ENCODE measurements around the gene NAMPT.
"Not testable (repeated sequence)": the region's sequence is repeated elsewhere in the genome, so short reads cannot be mapped to it uniquely, and the experiment has no call there.

Gene NAMPT

DNA sequence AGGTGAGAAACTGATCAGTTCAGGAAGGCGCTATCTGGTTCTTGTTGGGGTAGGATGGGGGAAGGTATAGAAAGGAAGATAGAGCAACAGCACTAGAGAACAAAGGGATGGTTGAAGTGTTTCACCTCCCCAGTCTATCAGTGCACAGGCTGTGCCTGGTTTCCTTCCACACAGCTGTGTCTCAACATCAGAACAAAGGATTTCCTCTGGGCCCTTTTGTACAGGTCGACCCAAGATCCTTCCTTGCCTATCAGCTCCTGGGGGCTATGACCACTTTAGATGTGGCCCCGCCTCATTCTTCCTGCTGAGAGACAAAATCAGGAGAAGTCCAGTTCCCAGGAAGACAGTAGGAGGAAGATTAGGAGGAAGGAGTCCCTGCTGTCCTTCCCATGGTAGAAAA is 65.6 kb downstream of the NAMPT start:
- Mint-ChIP-seq H3K4me1 (peaks cover 6% of the 10 kb centered on the region), H3K36me3 (ENCODE audit: low read depth) (no peaks in the 10 kb centered on the region), H3K4me3 (no peak overlapping the region), H3K27me3 (ENCODE audit: low read depth) (no peaks in the 10 kb centered on the region), H3K9me3 (no peaks in the 10 kb centered on the region), H3K27ac (no peak overlapping the region)
- TF ChIP-seq, protein P1, sequence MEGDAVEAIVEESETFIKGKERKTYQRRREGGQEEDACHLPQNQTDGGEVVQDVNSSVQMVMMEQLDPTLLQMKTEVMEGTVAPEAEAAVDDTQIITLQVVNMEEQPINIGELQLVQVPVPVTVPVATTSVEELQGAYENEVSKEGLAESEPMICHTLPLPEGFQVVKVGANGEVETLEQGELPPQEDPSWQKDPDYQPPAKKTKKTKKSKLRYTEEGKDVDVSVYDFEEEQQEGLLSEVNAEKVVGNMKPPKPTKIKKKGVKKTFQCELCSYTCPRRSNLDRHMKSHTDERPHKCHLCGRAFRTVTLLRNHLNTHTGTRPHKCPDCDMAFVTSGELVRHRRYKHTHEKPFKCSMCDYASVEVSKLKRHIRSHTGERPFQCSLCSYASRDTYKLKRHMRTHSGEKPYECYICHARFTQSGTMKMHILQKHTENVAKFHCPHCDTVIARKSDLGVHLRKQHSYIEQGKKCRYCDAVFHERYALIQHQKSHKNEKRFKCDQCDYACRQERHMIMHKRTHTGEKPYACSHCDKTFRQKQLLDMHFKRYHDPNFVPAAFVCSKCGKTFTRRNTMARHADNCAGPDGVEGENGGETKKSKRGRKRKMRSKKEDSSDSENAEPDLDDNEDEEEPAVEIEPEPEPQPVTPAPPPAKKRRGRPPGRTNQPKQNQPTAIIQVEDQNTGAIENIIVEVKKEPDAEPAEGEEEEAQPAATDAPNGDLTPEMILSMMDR (IDR thresholded peaks at IDR 0.05; ENCODE audit: unreplicated experiment in 3 of 3) = no peak

DNA sequence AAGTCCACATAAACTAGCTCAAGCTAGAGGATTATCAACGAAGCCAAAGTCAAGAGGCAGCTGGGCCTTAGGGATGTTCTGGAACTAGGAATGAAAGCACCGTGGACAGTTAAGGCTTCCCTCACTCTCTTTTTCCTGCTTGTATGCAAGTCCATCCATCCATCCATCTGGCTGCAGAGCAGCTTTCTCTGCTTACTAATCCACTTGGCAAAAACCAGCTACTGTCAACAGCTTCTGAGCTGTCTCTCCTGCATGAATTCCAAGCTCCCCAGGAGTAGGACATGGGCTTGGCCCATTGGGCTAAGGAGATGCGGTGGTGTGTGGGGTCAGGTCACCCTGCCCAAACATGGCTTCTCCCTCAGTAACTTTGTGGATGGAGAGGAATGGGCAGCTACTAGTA is 66.2 kb downstream of the NAMPT start:
- TF ChIP-seq, protein P1 (IDR thresholded peaks at IDR 0.05; ENCODE audit: unreplicated experiment in 3 of 3) = no peak
- Mint-ChIP-seq H3K4me1 (peaks cover 6% of the 10 kb centered on the region), H3K36me3 (ENCODE audit: low read depth) (no peaks in the 10 kb centered on the region), H3K9me3 (no peaks in the 10 kb centered on the region), H3K27me3 (ENCODE audit: low read depth) (no peaks in the 10 kb centered on the region), H3K4me3 (no peak overlapping the region), H3K27ac (no peak overlapping the region)

- peaks cover 5% of the 10 kb centered on the region for H3K9me3 Mint-ChIP-seq
- TF ChIP-seq, protein P1 (IDR thresholded peaks at IDR 0.05; ENCODE audit: unreplicated experiment in 3 of 3) = no peak
- H3K4me3 Mint-ChIP-seq = no peak overlapping the region
- H3K27ac Mint-ChIP-seq = peak overlapping the region in 2 of 3 experiments; percentile 1 to 19
- peaks cover 6% of the 10 kb centered on the region for H3K4me1 Mint-ChIP-seq
- no peaks in the 10 kb centered on the region for H3K36me3 Mint-ChIP-seq (ENCODE audit: low read depth)
- no peaks in the 10 kb centered on the region for H3K27me3 Mint-ChIP-seq (ENCODE audit: low read depth)
Observed at GRCh38 chr7:106216923-106217542, 67.8 kb downstream of the NAMPT start.

DNA sequence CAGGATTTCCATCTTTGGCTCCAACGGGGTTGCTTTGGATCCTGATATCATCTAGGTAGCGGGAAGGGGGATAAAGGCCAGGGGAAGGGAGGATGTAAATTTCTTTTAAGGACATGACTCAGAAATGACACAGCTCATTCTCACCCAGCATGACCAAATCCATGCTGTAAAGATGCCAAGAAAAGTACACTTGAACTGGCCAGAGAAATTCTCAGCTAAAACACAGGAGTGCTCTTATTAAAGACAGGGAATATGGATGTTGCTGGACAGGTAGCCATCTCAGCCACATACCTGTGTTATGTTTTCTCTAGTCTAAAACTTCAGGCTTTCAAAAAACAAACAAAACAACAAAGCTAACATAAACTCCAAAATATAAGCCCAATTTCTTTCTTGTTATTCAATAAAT is 68.3 kb downstream of the NAMPT start:
- Mint-ChIP-seq H3K4me1 (peaks cover 6% of the 10 kb centered on the region), H3K4me3 (no peak overlapping the region), H3K9me3 (peaks cover 7% of the 10 kb centered on the region), H3K27me3 (ENCODE audit: low read depth) (no peaks in the 10 kb centered on the region), H3K36me3 (ENCODE audit: low read depth) (no peaks in the 10 kb centered on the region), H3K27ac (peak overlapping the region in 2 of 3 experiments; percentile 1 to 37)
- TF ChIP-seq, protein P1 (IDR thresholded peaks at IDR 0.05; ENCODE audit: unreplicated experiment in 3 of 3) = no peak

DNA sequence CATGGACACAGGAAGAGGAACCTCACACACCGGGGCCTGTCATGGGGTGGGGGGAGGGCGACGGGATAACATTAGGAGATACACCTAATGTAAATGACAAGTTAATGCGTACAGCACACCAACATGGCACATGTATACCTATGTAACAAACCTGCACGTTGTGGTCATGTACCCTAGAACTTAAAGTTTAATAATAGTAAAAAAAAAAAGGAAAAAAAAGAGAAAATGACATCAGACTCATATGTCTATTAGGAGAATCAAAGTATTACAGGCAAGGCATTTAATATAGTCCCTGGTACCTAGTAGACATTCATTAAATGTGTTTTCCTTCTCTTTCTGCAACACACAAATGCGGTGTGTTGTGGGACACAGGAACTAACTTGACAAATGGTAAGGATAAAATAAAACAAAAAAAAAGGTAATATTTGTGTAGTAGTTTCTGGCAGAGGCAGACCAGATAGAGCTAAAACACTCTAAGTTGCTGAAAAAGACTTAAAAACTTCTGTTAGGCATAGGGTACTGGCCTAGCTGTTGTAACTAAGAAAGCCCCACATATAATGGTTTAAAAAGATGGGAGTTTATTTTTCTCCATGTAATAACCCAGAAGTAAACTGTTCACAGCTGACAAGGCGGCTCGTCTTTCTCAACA is 68.8 kb downstream of the NAMPT start:
- H3K9me3 Mint-ChIP-seq = peaks cover 7% of the 10 kb centered on the region
- H3K4me3 Mint-ChIP-seq = no peak overlapping the region
- peaks cover 6% of the 10 kb centered on the region for H3K4me1 Mint-ChIP-seq
- TF ChIP-seq, protein P1 (IDR thresholded peaks at IDR 0.05; ENCODE audit: unreplicated experiment in 3 of 3) = no peak
- H3K27me3 Mint-ChIP-seq (ENCODE audit: low read depth) = no peaks in the 10 kb centered on the region
- peak overlapping the region in 2 of 3 experiments; percentile 1 to 37 for H3K27ac Mint-ChIP-seq
- no peaks in the 10 kb centered on the region for H3K36me3 Mint-ChIP-seq (ENCODE audit: low read depth)

DNA sequence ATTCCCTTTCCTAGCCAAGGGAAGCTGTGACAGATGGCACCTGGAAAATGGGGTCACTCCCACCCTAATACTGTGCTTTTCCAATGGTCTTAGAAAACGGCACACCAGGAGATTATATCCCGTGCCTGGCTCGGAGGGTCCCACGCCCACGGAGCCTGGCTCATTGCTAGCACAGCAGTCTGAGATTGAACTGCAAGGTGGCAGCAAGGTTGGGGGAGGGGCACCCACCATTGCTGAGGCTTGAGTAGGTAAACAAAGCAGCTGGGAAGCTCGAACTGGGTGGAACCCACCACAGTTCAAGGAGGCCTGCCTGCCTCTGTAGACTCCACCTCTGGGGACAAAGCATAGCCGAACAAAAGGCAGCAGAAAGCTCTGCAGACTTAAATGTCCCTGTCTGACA is 75.8 kb downstream of the NAMPT start:
- H3K4me3 Mint-ChIP-seq; H3K36me3 Mint-ChIP-seq (ENCODE audit: low read depth); H3K27me3 Mint-ChIP-seq (ENCODE audit: low read depth): not testable (repeated sequence)

More for the DNA sequence above, 75.8 kb downstream of the NAMPT start:
- not testable (repeated sequence) for H3K4me1 Mint-ChIP-seq, H3K27ac Mint-ChIP-seq
- peaks cover 20% of the 10 kb centered on the region for H3K9me3 Mint-ChIP-seq

Data from nephron (organoid).